HepG2 (cell line): Measurements from ENCODE around the gene SDC3. TPM values are rescaled to one million over a fixed set of nuclear protein-coding genes. Genes with fewer than 3 reads are reported as not detected.

Experiments
- ATAC-seq: fragments of 200-7000 bp; cut with Tn5 transposase; 3 replicates; pipeline ENCODE4 v1.9.1; 2020; ENCODE audit warnings: mild to moderate bottlenecking, moderate library complexity
- BruUV-seq: library from RNA; stranded (reverse); fragments of 400-500 nt; replicated peaks from 2 replicates; lab custom pipeline; 2021; lab: Mats Ljungman, UMichigan
- CTCF ChIA-PET: fragments of 300-600 bp; formaldehyde crosslinking; extraction: SDS; loops from one replicate; lab custom pipeline; 2021; ENCODE audit warnings: low total read pairs, inconsistent platforms, low intra/inter-chr PET ratio; lab: Yijun Ruan, JAX
- POLR2A ChIA-PET: fragments of 350-600 bp; sonication (Branson Sonifier 250); formaldehyde crosslinking; loops from one replicate; lab custom pipeline; 2020; ENCODE audit warnings: antibody characterized with exemption, inconsistent platforms; lab: Yijun Ruan, JAX
- DNase-seq: peaks from one replicate; pipeline ENCODE4 v3.0.0-alpha.2; 2015; ENCODE audit warnings: low spot score
- FAIRE-seq: peaks from 3 replicates; lab custom pipeline; 2011; peaks lifted over from hg19 to GRCh38; lab: Jason Lieb, UNC
- H2AFZ ChIP-seq: one replicate; pipeline ENCODE4 v1.6.1; 2011; ENCODE audit warnings: low read length, inconsistent platforms
- H3K27ac ChIP-seq: fragments of 300-600 bp; 3 replicates; pipeline ENCODE4 v1.8.0; 2011; ENCODE audit warnings: mixed run types, mild to moderate bottlenecking, mixed read lengths, low read length, inconsistent platforms; ENCODE audit not compliant: insufficient read depth; ENCODE audit errors: extremely low read length
- H3K27me3 ChIP-seq, 2 experiments: fragments of 200-600 bp in 1 of 2; 2 replicates in 1 of 2; 3 replicates in 1 of 2; pipeline versions ENCODE4 v1.6.0 to v1.8.0; 2011; ENCODE audit warnings: low read length in 2 of 2, mild to moderate bottlenecking in 2 of 2, moderate library complexity in 2 of 2, inconsistent platforms in 1 of 2; ENCODE audit not compliant: insufficient read depth in 2 of 2, control insufficient read depth in 1 of 2
- H3K36me3 ChIP-seq, 2 experiments: fragments of 200-600 bp in 1 of 2; replicated peaks in 1 of 2; 2 replicates in 1 of 2; 3 replicates in 1 of 2; pipeline versions ENCODE4 v1.5.1 to v1.8.0; 2011; ENCODE audit warnings: low read length in 2 of 2, inconsistent platforms in 1 of 2; ENCODE audit not compliant: insufficient read depth in 2 of 2, control insufficient read depth in 1 of 2
- H3K4me1 ChIP-seq: 2 replicates; pipeline ENCODE4 v1.5.1; 2012; ENCODE audit warnings: low read length, inconsistent platforms; ENCODE audit not compliant: insufficient read depth
- H3K4me2 ChIP-seq: 2 replicates; pipeline ENCODE4 v1.6.0; 2011; ENCODE audit warnings: low read depth, low read length, inconsistent platforms
- H3K4me3 ChIP-seq, 3 experiments: fragments of 200-600 bp in 1 of 3; sonication (generic), shearing (Covaris generic) in 1 of 3; replicated peaks in 1 of 3; 2 replicates each; pipeline ENCODE4 v1.5.1; 2011 to 2016; ENCODE audit warnings: low read length in 3 of 3, inconsistent platforms in 2 of 3, low read depth in 2 of 3, mild to moderate bottlenecking in 2 of 3, control low read depth in 1 of 3, mixed read lengths in 1 of 3; ENCODE audit not compliant: insufficient read depth in 1 of 3
- H3K79me2 ChIP-seq: one replicate; pipeline ENCODE4 v1.6.1; 2011; ENCODE audit warnings: low read length, inconsistent platforms; ENCODE audit not compliant: insufficient read depth
- H3K9ac ChIP-seq: 2 replicates; pipeline ENCODE4 v1.6.0; 2011; ENCODE audit warnings: mild to moderate bottlenecking, low read depth, low read length, inconsistent platforms; ENCODE audit not compliant: insufficient read depth
- H3K9me3 ChIP-seq: 2 replicates; pipeline ENCODE4 v1.5.1; 2012; ENCODE audit warnings: mild to moderate bottlenecking, low read length
- H4K20me1 ChIP-seq: 2 replicates; pipeline ENCODE4 v1.6.0; 2011; ENCODE audit warnings: inconsistent platforms, mild to moderate bottlenecking, low read length, moderate library complexity; ENCODE audit not compliant: insufficient read depth
- GTF3A ChIP-seq: sonication (generic); formaldehyde crosslinking; conservative IDR thresholded peaks from 2 replicates; pipeline ENCODE4 v1.4.0; 2020; ENCODE audit warnings: mild to moderate bottlenecking, missing genetic modification reagents
- HNRNPL ChIP-seq: fragments of 200-400 bp; formaldehyde crosslinking; IDR thresholded peaks from 2 replicates; pipeline ENCODE4 v1.6.1; 2017; ENCODE audit warnings: mild to moderate bottlenecking, low read depth, low read length
- LCORL ChIP-seq, 2 experiments: fragments of 450-650 bp in 1 of 2; sonication (generic) in 1 of 2; formaldehyde crosslinking in 1 of 2; IDR thresholded peaks; 2 replicates each; pipeline versions ENCODE4 v1.5.0 to v1.6.1; 2017 to 2020; ENCODE audit warnings: antibody characterized with exemption in 1 of 2, missing genetic modification reagents in 1 of 2
- PHF5A ChIP-seq: IDR thresholded peaks from one replicate; pipeline ENCODE4 v1.6.1; 2018; ENCODE audit warnings: low read depth, missing genetic modification reagents; ENCODE audit not compliant: unreplicated experiment
- ZKSCAN8 ChIP-seq: IDR thresholded peaks from 2 replicates; pipeline ENCODE4 v1.6.1; 2016; ENCODE audit warnings: borderline replicate concordance, missing genetic modification reagents, missing compliant biosample characterization
- ZNF264 ChIP-seq: sonication (generic); formaldehyde crosslinking; IDR thresholded peaks from 2 replicates; pipeline ENCODE4 v1.4.0; 2020; ENCODE audit warnings: missing genetic modification reagents
- ZNF282 ChIP-seq: fragments of 450-650 bp; IDR thresholded peaks from 2 replicates; pipeline ENCODE4 v1.6.1; 2018; ENCODE audit not compliant: partially characterized antibody
- ZNF652 ChIP-seq: IDR thresholded peaks from 2 replicates; pipeline ENCODE4 v1.6.1; 2016; ENCODE audit warnings: low read depth, borderline replicate concordance
- ZNF768 ChIP-seq: sonication (generic); formaldehyde crosslinking; IDR thresholded peaks from 2 replicates; pipeline ENCODE4 v1.4.0; 2020; ENCODE audit warnings: missing genetic modification reagents
- ZSCAN20 ChIP-seq: sonication (generic); formaldehyde crosslinking; IDR thresholded peaks from 2 replicates; pipeline ENCODE4 v1.4.0; 2020; ENCODE audit warnings: missing genetic modification reagents, mild to moderate bottlenecking, borderline replicate concordance
- WGBS: methylation state at CpG from one replicate; pipeline ENCODE4 v1.1.6; 2017; ENCODE audit warnings: low lambda C conversion rate; 5-methylcytosine and 5-hydroxymethylcytosine counted together
- in situ Hi-C: cut with HindIII; loops from 2 replicates; pipeline ENCODE4 v1.10.0; 2017; ENCODE audit warnings: low pct_unique_long_range_greater_than_20kb; ENCODE audit not compliant: extremely low pct_ligation_motif_present
- intact Hi-C: fragments of 100-400 bp; cut with micrococcal nuclease; formaldehyde crosslinking; loops from one replicate; pipeline ENCODE4 v1.10.0; 2022; ENCODE audit not compliant: unreplicated experiment
- polyA plus RNA-seq, 8 experiments: library from polyadenylated mRNA; depleted of rRNA in 3 of 8; stranded (reverse) in 7 of 8; unstranded in 1 of 8; fragments of >200 nt; fragmentation: Illumina TruSeq in 4 of 8; extraction: Trizol in 4 of 8; gene quantifications; 2 replicates each; pipeline versions ENCODE4 v1.2.1 to v1.2.3, GENCODE V29; 2011 to 2016; ENCODE audit warnings: low read depth in 4 of 8, missing spikeins in 1 of 8, mixed read lengths in 1 of 8; ENCODE audit not compliant: insufficient read depth in 1 of 8
- total RNA-seq, 5 experiments: library from RNA; depleted of rRNA; stranded (reverse); fragments of >200 nt; fragmentation: Illumina TruSeq; extraction: Trizol; gene quantifications; 2 replicates each; pipeline ENCODE4 v1.2.3, GENCODE V29; 2016; ENCODE audit warnings: low read depth in 1 of 5

Gene SDC3
- total and polyA plus RNA-seq, 2 of the 13 experiments (the other 11 are each of a cell fraction or from before 2014, with no cell fraction given): 0.49 to 0.84 TPM

DNA sequence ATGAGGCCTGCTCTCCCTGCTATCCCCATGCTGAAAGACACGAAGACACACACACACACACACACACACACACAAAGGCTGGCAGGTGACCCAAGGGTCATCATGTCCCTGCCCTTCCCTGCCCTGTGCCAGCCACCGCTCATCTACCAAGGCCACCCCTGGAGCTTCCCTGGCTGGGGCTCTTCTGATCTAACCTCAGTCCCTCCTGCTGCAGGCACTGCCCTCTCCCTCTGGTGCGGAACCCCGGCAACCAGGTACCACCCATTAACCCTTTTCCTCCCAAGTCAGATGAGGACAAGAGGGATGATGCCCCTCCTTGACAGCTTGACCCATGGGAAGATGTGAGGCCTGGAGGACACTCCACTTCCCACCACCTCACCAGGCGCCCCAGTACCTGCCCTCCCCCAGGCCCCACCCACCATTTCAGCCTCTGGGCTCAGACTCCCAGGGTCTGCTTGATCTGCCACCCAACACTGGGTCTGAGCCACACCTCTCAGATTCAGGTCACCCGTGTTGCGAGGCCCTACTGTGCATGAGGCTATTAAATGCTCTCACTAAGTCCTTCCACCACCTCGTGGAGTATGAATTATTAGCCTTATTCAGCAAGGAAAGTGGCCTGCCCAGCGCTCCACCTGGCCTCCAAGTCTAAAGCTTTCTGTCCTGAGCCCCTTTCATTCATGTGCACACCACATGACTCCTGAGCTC, 2.5 kb downstream of the SDC3 start:
- TF ChIP-seq HNRNPL: 0 out of 2 replicates have a peak, but pooled peaks have one; percentile 23
- no peak for TF ChIP-seq ZNF282
- no peak for TF ChIP-seq PHF5A
- TF ChIP-seq LCORL (IDR thresholded peaks at IDR 0.05): no peak
- TF ChIP-seq LCORL (CRISPR knock-in tag; IDR thresholded peaks at IDR 0.05): no peak
- TF ChIP-seq ZNF264 (CRISPR knock-in tag): no peak
- TF ChIP-seq ZNF652 (CRISPR knock-in tag): peak; percentile 58; the same call in 1 of the 2 replicates
- no peak for TF ChIP-seq ZSCAN20 (CRISPR knock-in tag)
- peaks cover 5 to 45% of the 10 kb centered on the region in 2 experiments for H3K27me3 ChIP-seq
- peaks cover 41% of the 10 kb centered on the region for H3K4me1 ChIP-seq
- ChIA-PET POLR2A (no interaction called here), CTCF (no interaction called here)
- BruUV-seq: no TSS peak
- H3K9me3 ChIP-seq: no peaks in the 10 kb centered on the region
- no peak overlapping the region for H3K4me2 ChIP-seq
- H3K36me3 ChIP-seq: no peaks in the 10 kb centered on the region
- H3K79me2 ChIP-seq: no peaks in the 10 kb centered on the region
- in situ Hi-C loops (no loop called here), intact Hi-C loops (no loop called here)
- H3K4me3 ChIP-seq: no peak overlapping the region
- ATAC-seq (no peak), DNase-seq (no peak), FAIRE-seq (no peak)
- H3K9ac ChIP-seq: no peak overlapping the region
- no peaks in the 10 kb centered on the region for H4K20me1 ChIP-seq
- H3K27ac ChIP-seq: no peak overlapping the region
- WGBS: 19% methylated on average over 6 of the region's 9 CpGs
- no peak overlapping the region for H2AFZ ChIP-seq

DNA sequence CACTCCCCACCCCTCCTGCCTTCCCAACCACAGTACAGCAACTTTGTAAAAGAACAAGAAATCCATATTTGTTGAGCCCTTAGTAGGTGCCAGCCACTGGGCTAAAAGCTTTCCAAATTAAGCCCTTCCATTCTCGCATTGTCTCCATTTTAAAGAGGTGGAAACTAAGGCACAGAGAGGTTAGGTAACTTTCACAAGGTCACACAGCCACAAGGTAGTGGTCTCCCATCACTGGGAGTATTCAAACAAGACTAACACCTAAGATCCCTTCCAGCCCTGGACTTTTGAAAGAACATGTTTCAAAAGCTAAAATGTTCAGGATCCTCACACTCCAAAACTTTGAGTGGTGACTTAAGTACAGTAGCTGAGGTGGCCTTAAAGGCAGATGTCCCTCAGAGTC, 3.2 kb downstream of the SDC3 start:
- 36% methylated on average over 1 of the region's 1 CpG for WGBS
- peak; percentile 59; the same call in 1 of the 2 replicates for TF ChIP-seq ZNF768 (CRISPR knock-in tag)
- no peak for TF ChIP-seq GTF3A
- TF ChIP-seq ZKSCAN8: no peak
- TF ChIP-seq, all 625 proteins: peak for 1
- FAIRE-seq (no peak), ATAC-seq (no peak), DNase-seq (no peak)
- Histone ChIP-seq H3K36me3 (no peaks in the 10 kb centered on the region), H3K27ac (no peak overlapping the region), H3K27me3 (peaks cover 5 to 40% of the 10 kb centered on the region in 2 experiments), H3K79me2 (no peaks in the 10 kb centered on the region), H4K20me1 (no peaks in the 10 kb centered on the region), H3K9ac (no peak overlapping the region), H3K4me1 (peaks cover 41% of the 10 kb centered on the region), H3K4me2 (no peak overlapping the region), H2AFZ (no peak overlapping the region), H3K4me3 (no peak overlapping the region), H3K9me3 (no peaks in the 10 kb centered on the region)
- ChIA-PET POLR2A (no interaction called here), CTCF (no interaction called here)
- in situ Hi-C loops (no loop called here), intact Hi-C loops (no loop called here)
- BruUV-seq: no TSS peak
